Middle frontal gyrus (tissue), 1 donor: ENCODE results near the gene TPCN2.

Experiments
- DNase-seq: peaks from one replicate; pipeline ENCODE4 v3.0.0-alpha.2; 2015; ENCODE audit warnings: low spot score; ENCODE audit errors: extremely low spot score

TPCN2 gene

GRCh38 chr11:69057236-69057635, 8.5 kb downstream of the TPCN2 start:
- no peak for DNase-seq

DNA sequence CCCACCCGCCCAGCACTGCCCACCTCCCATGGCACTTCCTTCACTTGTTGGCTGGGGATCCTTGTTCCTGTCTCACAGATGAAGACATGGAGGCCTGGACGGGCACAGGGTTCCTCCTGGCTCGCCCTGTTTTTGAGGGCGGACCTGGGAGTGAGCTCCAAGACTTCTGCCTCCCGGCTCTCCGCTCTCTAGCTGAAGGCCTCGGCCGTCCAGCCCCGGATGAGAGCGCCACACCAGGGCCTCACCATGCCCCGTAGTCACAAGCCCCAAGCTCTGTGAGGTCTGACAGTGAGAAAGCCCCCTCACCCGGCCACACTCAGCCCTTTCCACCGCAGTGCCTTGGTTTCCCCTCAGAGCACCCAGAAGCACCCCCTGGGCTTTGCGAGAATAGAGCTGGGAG, 9.1 kb downstream of the TPCN2 start:
- DNase-seq: no peak

GRCh38 chr11:69058511-69059270, 10.0 kb downstream of the TPCN2 start:
- no peak for DNase-seq

- DNase-seq: no peak
These were observed 10.7 kb downstream of the TPCN2 start for GRCh38 chr11:69059429-69059828.

DNA sequence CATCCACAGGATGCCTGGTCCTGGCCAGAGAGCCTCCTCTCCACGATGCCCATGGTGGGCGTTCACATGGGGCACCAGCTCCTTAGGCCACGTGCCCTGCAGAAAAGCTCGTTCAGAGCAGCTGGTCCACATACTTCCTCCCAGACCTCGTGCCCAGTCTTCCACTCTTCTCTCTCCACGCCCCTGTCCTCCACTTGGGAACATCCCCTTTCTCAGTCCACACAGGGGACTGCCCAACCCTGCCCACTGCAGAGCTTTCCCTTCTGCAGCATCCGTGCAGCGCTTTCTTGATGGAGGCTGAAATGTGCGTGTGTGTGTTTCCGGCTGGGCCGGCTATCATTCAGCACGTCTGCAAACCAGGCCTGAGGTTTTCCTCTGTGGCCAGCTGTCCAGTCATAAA, 11.3 kb downstream of the TPCN2 start:
- no peak for DNase-seq

GRCh38 chr11:69060806-69061712, 12.3 kb downstream of the TPCN2 start:
- DNase-seq: no peak

DNA sequence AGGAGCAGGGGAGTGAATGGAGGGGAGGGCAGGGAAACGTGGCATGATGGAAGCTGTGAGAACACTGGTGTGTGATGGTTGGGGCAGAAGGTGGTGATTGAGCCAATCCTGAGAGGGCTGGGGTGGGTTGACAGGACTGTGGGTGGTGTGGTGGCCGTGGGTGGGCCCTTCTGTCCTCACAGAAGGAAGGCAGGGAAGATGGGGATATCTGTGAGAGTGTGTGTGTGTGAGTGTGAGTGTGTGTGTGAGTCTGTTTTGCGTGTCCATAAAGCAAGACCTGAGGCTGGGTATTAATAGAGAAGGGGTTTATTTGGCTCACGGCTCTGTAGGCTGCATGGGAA, 13.0 kb downstream of the TPCN2 start:
- DNase-seq: no peak

DNA sequence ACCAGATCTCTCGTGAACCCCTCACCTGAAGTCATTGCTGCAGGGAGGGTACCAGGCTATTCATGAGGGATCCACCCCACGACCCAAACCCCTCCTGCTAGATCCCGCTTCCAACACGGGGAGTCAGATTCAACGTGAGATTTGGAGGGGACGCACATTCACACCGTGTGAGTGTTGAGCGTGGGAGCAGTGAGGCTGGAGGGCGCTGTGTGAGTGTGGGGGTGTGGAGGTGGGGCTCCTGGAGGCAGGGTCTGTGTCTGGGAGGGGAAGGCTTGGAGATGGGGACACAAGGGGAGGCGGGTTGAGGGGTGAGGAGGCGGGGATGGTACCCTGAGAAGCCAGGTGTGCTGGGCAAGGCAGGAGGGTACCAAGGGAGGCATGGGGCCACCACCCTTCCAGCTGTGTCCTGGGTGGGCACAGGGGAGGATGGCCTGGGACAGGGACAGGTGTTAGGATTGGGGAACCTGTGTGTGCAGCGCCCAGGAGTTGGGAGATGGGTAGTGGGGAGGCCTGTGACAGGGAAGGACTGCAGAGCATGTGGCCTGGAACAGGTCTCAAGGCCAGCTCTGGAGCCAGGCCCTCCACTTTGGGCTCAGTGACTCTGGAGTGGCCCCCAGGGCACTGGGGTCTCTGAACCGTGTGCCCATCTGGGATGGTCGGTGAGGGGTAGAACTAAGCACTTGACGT, 13.6 kb downstream of the TPCN2 start:
- no peak for DNase-seq

DNA sequence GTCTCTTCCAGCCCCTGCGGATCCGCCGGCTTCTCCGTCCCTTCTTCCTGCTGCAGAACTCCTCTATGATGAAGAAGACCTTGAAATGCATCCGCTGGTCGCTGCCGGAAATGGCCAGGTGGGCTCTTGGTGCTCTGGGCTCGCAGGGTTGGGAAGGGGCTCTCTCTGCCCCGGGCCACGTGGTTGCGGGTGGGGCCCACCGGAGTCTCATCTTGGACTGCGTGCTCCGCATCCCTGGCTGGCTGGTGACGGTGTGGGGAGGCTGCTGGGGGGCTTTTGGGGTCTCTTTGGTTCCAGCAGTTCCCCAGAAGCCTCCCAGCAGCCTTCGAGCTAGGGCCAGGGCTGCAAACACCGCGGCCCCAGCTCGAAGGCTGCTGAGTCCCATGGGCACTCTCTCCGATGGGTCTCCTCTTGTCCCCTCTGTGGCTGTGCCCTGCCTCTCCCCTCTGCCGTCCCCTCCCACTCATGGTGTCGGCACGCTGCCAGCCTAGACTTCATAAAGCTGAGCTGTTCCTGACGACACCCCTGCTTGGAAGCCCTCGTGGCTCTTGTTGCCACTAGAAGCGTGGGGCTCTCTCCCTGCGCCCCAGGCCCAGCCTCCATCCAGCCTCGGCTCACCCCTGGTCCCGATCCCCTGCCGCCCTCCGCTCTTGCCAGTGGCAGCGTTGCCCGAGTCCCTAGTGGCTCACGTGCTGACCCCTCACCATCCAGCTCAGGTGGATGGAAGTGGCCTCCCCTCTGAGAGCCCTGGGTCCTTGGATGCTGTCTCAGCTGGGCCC, 14.3 kb downstream of the TPCN2 start:
- DNase-seq: no peak

DNA sequence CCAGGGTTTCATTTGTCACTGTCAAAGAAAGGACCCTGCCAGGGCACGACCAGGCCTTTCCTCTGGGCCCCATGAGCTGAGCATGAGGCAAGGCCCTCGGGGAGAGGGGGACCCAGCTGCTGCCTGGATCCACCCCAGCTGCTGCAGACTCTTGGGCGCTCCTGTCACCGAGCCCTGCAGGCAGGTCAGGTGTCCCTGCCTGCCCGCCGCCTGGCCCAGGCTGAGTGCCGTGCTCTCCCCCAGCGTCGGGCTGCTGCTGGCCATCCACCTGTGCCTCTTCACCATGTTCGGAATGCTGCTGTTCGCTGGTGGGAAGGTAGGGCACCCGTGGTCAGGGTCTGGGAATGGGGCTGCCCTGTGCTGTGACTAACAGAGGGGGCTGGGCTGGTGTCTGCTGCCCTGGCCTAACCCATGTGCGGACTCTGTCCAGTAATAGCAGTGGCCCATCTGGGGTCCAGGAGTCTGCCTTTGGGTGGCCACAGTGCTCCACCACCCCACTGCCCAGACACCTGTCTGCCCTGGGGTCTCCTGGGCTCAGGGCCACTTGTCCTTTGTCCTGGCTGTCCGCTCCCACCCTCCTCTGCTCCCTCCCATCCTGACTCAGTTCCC, 15.0 kb downstream of the TPCN2 start:
- DNase-seq: no peak

DNA sequence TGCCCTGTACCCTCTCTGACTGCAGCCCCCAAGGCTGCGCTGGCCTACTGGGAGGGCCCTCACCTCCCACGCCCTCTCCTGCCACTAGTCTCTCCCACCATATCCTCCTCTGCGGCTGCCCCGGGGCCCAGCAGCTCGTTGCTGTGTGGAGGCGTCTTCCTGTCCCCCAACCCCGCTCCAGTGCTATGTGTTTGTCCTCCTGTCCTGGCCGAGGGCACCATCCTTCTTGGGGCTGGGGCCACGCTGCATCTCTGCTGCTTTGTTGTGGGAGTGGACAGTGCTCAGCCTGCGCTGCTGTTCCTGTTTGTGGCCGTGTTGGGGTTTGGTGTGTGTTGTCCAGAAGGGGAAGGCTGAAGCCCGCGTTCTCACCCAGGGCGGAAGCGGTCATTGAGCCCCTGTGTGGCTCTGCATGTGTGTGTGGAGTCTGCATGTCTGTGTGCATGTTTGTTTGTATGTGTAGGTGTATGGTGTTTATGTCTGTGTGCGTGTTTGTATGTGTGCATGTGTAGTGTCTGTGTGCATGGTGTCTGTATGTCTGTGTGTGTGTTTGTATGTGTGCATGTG, 15.7 kb downstream of the TPCN2 start:
- no peak for DNase-seq

DNA sequence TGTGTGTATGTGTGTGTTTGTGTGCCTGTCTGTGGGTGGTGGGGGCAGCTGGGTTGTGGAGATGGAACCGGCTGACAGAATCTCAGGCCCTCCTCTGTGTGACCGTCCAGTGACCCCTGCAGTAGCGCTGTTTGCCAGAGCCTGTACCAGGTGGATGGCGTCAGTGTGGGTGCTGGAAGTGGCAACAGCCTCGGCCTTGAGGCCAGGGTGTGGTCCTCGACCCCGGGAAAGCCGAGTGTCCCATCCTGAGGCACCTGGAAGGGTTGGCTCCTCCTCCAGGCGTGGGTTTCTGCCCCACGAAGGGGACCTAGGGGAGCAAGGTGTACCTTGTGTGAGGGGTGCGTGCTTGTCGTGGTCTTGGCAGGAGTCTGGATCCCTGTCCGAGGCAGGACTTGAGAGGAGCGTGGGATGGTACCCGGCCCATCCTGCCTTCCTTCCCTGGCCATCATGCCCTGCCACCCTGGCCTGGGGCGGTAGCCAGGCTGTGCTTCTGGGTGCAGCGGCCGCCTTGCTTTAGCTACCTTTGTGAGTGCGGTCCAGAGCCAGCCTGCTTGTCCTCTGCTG, 16.5 kb downstream of the TPCN2 start:
- DNase-seq: no peak

DNA sequence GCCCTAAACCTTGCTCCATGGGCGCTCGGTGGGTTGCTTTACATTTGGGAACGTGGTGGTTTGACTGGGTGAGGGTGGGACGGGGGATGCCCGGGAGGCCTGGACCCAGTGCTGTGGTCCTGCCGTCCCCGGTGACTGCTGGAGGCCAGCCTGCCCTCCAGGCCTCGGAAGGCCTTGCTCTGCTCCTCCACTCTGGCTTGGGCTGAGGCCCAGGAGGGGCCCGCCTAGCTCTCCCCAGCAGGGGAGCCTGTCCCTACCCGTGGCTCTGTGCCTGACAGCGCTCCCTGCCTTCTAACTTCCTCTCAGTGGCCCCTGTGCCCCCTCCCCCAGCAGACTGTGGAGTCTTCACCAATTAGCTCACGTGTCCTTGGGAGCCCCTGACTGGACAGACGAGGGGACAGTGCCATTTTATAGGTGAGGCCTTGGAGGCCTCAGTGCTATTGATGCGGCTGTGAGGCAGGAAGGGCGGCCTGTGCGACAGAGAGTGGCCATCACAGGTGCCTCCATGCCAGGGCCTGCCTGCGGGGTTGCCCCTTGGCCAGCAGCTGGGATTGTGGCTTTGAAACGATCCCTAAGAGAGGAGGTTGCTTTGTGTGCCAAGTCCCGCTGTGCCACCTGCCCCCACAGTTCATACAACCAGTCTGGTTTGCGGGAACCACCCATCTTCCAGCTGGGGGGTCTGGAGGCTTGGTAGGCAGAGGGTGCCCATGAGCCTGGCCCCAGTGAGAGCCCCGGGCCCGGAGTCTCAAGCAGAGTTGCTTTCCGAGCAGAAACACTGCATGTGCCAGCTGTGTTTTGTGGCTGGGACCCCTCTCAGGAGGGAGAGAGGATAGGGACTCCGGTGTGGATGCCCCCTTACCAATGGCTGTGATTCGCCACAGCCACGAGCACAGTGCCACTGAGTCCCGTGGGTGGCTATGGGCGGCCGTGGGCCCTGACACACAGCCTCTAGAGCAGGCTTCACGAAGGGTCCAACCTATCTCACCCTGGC, 17.7 kb downstream of the TPCN2 start:
- DNase-seq: no peak

GRCh38 chr11:69067200-69067599, 18.5 kb downstream of the TPCN2 start:
- no peak for DNase-seq

- DNase-seq: no peak
These were observed 22.5 kb downstream of the TPCN2 start for GRCh38 chr11:69071086-69071800.

DNA sequence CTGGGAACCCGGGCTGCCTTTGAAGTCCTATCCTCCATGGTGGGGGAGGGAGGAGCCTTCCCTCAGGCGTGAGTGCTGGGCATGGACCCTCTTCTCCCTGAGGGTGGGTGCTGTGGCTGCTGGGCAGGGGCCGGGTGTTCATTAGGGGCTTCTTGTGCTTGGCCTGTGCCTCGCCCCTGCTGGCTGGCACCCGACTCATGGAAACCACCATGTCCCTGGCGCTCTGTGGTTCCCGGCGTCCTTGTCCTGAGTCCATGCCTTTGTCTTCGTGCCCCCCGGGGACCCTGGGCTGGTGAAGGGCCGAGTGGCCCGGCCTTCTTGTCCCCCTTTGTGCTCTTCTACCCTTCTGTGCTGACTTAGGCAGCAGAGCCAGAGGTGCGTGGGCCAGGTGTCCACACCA, 23.2 kb downstream of the TPCN2 start:
- DNase-seq: no peak

DNA sequence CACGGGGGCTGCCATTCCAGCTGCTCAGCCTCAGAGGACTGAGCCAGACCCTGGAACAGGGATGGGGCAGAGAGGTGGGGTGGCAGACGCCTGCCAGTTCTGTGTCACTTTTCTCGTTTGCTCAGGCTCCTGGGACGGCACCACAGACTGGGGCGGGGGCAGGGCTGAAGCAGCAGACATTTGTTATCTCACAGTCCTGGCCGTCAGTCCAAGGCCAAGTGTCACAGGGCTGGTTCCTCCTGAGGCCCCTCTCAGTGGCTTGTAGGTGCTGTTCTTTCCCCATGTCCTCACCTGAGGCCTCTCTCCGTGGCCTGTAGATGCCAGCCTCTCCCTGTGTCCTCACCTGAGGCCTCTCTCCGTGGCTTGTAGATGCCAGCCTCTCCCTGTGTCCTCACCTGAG, 24.7 kb downstream of the TPCN2 start:
- no peak for DNase-seq

DNA sequence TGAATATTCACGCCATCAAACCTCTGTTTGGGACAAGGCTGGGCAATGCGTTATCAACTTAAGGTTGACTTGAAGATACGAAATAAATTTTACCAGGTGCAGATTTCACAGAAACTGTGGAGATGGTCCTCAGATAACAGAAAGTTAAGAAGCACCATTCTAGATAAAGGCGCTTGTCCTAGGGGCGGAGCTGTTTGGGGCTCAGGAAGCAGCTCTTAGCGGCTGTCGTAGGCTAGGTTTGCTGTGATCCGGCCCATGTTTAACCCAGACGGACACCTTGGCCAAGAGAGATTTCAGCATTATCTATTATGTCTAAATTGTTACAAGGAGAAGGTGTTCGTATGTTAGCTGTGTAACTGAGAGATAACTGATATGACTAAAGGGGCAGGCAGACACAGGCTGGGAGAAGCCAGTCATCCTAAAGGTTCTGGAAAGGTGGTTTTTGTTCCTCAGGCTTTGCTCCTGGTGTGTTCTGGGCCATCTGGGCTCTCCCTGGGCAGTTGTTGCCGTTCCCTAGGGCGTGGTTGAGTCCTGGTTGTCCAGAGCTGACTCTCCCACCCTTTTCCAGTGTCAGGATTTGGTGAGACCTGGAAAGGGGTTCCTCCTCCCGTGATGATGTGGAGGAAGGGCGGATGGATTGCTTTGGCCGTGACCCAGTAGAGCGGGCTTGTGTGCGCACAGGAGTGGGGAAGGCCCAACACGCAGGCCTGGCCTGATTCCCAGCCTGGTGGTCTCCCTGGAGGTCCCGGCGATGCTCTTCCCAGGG, 25.8 kb downstream of the TPCN2 start:
- no peak for DNase-seq
